HCT116 (cell line): ENCODE data around the gene TOR2A.

ENCODE experiments used
- ATF3 ChIP-seq: IDR thresholded peaks from 2 replicates; pipeline ENCODE4 v1.6.1; 2012
- CEBPB ChIP-seq: IDR thresholded peaks from 2 replicates; pipeline ENCODE4 v1.6.1; 2012; ENCODE audit warnings: low read depth
- CTCF ChIP-seq, 3 experiments: fragments of 200-600 bp in 1 of 3; sonication (generic) in 1 of 3; IDR thresholded peaks in 2 of 3; conservative IDR thresholded peaks in 1 of 3; 2 replicates each; pipeline ENCODE4 v1.5.1; 2012 to 2017; ENCODE audit warnings: low read depth in 2 of 3, low read length in 2 of 3, antibody characterized with exemption in 1 of 3, borderline replicate concordance in 1 of 3, control low read depth in 1 of 3, mild to moderate bottlenecking in 1 of 3, mixed read lengths in 1 of 3, mixed run types in 1 of 3, moderate library complexity in 1 of 3; ENCODE audit not compliant: insufficient read depth in 1 of 3
- EZH2 ChIP-seq: fragments of 200-600 bp; sonication (generic); IDR thresholded peaks from 2 replicates; pipeline ENCODE4 v1.6.1; 2017; ENCODE audit warnings: antibody characterized with exemption, mixed run types
- MAX ChIP-seq: IDR thresholded peaks from 2 replicates; pipeline ENCODE4 v1.6.1; 2012
- POLR2A ChIP-seq: IDR thresholded peaks from 2 replicates; pipeline ENCODE4 v1.7.0; 2011; ENCODE audit warnings: borderline replicate concordance; ENCODE audit not compliant: insufficient read depth, insufficient read length; ENCODE audit errors: extremely low read depth
- RAD21 ChIP-seq: IDR thresholded peaks from 2 replicates; pipeline ENCODE4 v1.6.1; 2012; ENCODE audit warnings: low read depth, mild to moderate bottlenecking
- TCF7L2 ChIP-seq: IDR thresholded peaks from 2 replicates; pipeline ENCODE4 v1.7.0; 2011; ENCODE audit warnings: borderline replicate concordance, inconsistent platforms; ENCODE audit not compliant: insufficient read depth, insufficient read length; ENCODE audit errors: extremely low read depth

GRCh38 chr9:127772603-127773002 lies 37.5 kb upstream of the TOR2A start:
- TF ChIP-seq MAX (no peak), POLR2A (no peak), CTCF (IDR thresholded peaks at IDR 0.05 in 2 of 3, conservative IDR thresholded peaks at IDR 0.05 in 1 of 3; ENCODE audit: borderline replicate concordance in 1 of 3, insufficient read depth in 1 of 3, low read depth in 2 of 3, low read length in 2 of 3) (no peak), EZH2 (no peak), ATF3 (no peak), CEBPB (no peak), RAD21 (no peak), TCF7L2 (no peak)
